ENCODE measurements around the gene SULF2. TPM values are rescaled to one million over a fixed set of nuclear protein-coding genes. Genes with fewer than 3 reads are reported as not detected.

Gene SULF2
- total and polyA plus RNA-seq, 2 of the 13 experiments (the other 11 are each of a cell fraction or from before 2014, with no cell fraction given), result 7.2 to 50.9 TPM

DNA sequence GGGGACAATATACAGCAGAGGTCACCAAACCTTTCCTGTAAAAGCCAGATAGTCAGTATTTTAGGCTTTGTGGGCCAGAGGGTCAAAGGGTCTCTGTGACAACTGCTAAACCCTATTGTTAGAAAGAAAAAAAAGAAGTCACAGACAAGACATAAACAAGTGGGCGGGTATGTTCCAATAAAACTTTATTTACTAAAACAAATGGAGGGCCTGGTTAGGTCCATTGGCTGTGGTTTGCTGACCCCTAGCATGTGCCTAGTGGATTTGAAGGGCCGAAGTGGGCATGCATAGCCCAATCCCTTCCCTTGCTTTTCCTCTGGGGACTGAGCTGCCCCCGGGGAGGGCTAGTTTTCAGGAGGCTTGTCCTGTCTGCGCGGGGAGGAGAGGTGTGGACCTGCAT lies 78.9 kb downstream of the SULF2 start:
- no peak for ATAC-seq
- BruUV-seq (replicated peaks), result no TSS peak
- in situ Hi-C loops (cut with HindIII; ENCODE audit: extremely low pct_ligation_motif_present, low pct_unique_long_range_greater_than_20kb) (no loop called here), intact Hi-C loops (cut with micrococcal nuclease; ENCODE audit: unreplicated experiment) (no loop called here)
- H3K4me3 ChIP-seq (replicated peaks in 1 of 3; ENCODE audit: insufficient read depth in 1 of 3, low read depth in 2 of 3, low read length in 3 of 3), result no peak overlapping the region
- ChIA-PET POLR2A (no interaction called here), CTCF (ENCODE audit: low intra/inter-chr PET ratio, low total read pairs) (no interaction called here)
- no peaks in the 10 kb centered on the region for H3K9me3 ChIP-seq (ENCODE audit: low read length)
- no peak for FAIRE-seq
- H3K36me3 ChIP-seq (replicated peaks in 1 of 2; ENCODE audit: control insufficient read depth in 1 of 2, insufficient read depth in 2 of 2, low read length in 2 of 2), result no peaks in the 10 kb centered on the region
- peaks cover 38% of the 10 kb centered on the region for H3K4me1 ChIP-seq (ENCODE audit: insufficient read depth, low read length)
- no peak for DNase-seq (ENCODE audit: low spot score)
- TF ChIP-seq, protein P1, sequence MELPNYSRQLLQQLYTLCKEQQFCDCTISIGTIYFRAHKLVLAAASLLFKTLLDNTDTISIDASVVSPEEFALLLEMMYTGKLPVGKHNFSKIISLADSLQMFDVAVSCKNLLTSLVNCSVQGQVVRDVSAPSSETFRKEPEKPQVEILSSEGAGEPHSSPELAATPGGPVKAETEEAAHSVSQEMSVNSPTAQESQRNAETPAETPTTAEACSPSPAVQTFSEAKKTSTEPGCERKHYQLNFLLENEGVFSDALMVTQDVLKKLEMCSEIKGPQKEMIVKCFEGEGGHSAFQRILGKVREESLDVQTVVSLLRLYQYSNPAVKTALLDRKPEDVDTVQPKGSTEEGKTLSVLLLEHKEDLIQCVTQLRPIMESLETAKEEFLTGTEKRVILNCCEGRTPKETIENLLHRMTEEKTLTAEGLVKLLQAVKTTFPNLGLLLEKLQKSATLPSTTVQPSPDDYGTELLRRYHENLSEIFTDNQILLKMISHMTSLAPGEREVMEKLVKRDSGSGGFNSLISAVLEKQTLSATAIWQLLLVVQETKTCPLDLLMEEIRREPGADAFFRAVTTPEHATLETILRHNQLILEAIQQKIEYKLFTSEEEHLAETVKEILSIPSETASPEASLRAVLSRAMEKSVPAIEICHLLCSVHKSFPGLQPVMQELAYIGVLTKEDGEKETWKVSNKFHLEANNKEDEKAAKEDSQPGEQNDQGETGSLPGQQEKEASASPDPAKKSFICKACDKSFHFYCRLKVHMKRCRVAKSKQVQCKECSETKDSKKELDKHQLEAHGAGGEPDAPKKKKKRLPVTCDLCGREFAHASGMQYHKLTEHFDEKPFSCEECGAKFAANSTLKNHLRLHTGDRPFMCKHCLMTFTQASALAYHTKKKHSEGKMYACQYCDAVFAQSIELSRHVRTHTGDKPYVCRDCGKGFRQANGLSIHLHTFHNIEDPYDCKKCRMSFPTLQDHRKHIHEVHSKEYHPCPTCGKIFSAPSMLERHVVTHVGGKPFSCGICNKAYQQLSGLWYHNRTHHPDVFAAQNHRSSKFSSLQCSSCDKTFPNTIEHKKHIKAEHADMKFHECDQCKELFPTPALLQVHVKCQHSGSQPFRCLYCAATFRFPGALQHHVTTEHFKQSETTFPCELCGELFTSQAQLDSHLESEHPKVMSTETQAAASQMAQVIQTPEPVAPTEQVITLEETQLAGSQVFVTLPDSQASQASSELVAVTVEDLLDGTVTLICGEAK (IDR thresholded peaks at IDR 0.05), result no peak
- TF ChIP-seq, protein P1 (CRISPR knock-in tag; IDR thresholded peaks at IDR 0.05), result peak; percentile 90
- no peak for TF ChIP-seq ZFP37 (CRISPR knock-in tag; IDR thresholded peaks at IDR 0.05; ENCODE audit: borderline replicate concordance)
- TF ChIP-seq NFRKB (IDR thresholded peaks at IDR 0.05), result no peak
- no peak for TF ChIP-seq KDM3A (CRISPR knock-in tag; IDR thresholded peaks at IDR 0.05; ENCODE audit: low read depth)
- TF ChIP-seq, protein P2, sequence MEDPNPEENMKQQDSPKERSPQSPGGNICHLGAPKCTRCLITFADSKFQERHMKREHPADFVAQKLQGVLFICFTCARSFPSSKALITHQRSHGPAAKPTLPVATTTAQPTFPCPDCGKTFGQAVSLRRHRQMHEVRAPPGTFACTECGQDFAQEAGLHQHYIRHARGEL (CRISPR knock-in tag; IDR thresholded peaks at IDR 0.05), result no peak
- H3K9ac ChIP-seq (ENCODE audit: insufficient read depth, low read depth, low read length), result no peak overlapping the region
- no peak overlapping the region for H3K4me2 ChIP-seq (ENCODE audit: low read depth, low read length)
- no peaks in the 10 kb centered on the region for H3K79me2 ChIP-seq (ENCODE audit: insufficient read depth, low read length)
- H3K27ac ChIP-seq (ENCODE audit: extremely low read length, insufficient read depth, low read length), result no peak overlapping the region
- H3K27me3 ChIP-seq (ENCODE audit: control insufficient read depth in 1 of 2, insufficient read depth in 2 of 2, low read length in 2 of 2), result no peaks in the 10 kb centered on the region
- no peaks in the 10 kb centered on the region for H4K20me1 ChIP-seq (ENCODE audit: insufficient read depth, low read length)
- WGBS (ENCODE audit: low lambda C conversion rate), result 92% methylated on average over 5 of the region's 5 CpGs
- no peak overlapping the region for H2AFZ ChIP-seq (ENCODE audit: low read length)

Data from HepG2 (cell line).